CD4-positive, alpha-beta T cell treated with Interleukin-15 for 4 hours (primary cell): Measurements from ENCODE around the gene MICAL3.
A peak's percentile ranks its signal among the peaks of the same experiment; 100 is the strongest.

Experiments used
- DNase-seq: peaks from one replicate; pipeline ENCODE4 v3.0.0-alpha.2; 2020; ENCODE audit warnings: low spot score

MICAL3 gene

DNA sequence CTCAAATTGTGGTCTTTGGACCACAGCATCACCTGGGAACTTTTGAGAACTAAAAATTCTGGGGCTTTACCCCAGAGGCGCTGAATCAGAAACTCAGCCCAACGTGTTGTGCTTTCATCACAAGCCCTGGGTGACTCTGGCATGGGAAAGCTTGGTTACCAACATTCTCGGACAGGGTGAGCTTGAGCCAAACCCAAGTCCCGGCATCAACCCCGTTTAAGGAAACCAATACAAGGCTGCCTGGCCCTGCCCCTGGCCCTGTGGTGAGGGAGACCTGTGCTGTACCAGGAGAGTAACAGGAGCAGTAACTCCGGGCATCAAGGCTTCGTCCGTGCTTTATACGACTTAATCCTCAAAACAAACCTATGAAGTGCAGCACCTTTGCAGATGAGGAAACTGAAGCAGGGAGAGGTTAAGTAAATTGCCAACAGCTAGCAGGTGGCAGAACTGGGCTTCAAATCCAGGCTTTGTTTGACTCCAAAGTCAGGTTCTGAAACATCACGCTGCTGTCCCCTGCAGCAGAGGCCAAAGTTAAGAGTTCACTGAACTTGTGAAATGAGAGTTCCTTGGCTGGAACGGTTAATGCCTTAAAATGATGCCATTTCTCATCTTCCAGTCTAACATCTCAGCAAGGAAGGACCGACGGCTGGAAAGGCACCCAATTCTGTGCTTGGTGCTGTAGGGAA lies 186.0 kb downstream of the MICAL3 start:
- no peak for DNase-seq

- no peak for DNase-seq
These were observed 187.2 kb downstream of the MICAL3 start for GRCh38 chr22:17836992-17837742.

DNA sequence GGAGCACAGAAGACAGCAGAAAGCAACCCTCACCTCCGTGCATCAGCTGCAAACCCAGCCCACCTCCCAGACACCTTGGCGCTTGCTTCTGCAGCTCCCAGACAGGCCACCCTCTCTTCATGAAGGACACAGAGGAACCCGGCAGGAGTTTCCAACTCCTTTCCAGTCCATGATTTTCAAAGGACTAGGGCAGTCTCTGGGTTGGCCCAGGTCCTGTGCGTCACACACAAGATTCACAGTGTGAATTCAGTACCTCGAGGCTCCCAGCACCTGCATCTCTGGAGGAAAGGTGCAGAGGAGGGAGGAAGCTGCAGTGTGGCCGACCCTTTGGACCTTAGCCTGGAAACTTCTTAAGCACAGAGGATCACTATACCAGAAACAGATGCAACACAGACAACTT lies 189.1 kb downstream of the MICAL3 start:
- DNase-seq = no peak

DNA sequence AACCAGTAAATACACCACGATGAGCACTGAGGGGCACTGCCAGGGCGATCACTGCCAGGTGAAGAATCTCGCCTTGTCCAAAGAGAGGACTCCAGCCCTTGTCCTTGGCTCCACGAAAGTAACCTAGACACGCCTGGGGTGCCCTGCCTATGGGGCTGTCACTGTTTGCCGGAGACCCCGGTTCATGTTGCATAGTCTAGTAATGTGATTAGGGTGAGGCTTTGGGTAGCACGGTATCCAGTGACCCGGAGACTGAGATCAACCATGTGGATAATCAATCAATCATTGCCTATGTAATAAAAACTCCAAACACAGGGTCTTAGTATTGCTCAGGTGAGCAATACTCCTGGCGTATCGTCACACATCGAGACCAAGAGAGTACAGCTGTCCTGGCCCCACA lies 190.9 kb downstream of the MICAL3 start:
- no peak for DNase-seq

DNA sequence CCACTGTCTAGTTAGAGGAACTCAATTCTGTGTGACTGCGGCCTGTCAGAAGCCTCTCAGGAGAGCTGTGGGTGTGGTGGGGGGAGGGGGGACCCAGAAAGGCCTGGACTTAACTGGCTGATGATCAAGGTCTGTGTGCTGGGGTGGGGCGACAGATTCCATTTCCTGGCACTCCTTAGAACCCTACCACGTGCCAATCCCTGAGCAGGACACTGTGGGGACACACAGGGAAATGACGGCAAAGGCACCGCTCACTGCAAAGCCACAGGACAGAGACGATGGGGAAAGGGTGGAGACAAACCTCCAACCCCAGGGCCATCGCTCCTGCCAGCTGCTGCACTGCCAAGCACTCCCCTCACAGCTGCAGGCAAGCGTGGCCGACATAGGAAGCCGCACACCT lies 191.7 kb downstream of the MICAL3 start:
- DNase-seq = no peak

GRCh38 chr22:17831501-17832251 lies 192.7 kb downstream of the MICAL3 start:
- no peak for DNase-seq

GRCh38 chr22:17830043-17830961 lies 194.1 kb downstream of the MICAL3 start:
- peak; percentile 82 for DNase-seq

GRCh38 chr22:17829695-17830042 lies 194.7 kb downstream of the MICAL3 start:
- DNase-seq = no peak

DNA sequence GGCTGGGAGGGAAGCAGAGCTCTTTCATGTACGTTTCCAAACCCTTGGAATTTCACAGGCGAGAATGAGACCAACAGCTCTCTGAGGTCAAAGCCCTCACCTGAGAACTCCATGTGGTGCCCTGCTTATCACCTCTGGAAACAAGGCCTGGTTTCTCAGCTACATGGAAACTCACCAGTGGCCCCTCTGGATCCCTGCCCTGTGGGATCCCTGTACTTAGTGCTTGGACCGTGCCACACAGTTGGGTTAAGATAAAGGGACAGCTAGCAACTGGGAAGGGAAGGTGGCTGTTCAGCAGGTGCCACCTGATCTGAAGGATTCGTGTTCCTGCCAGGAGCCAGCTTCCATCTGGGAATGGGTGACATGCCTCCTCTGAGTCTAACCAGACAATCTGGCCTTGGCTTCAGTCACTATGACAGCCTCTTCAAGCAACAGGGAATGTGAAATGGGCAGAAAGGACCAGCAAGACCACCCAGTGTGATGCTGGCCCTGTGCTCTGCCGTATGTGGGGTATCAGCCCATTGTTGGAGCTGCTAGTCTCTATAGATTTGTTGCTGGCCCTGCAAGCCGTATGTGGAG lies 195.8 kb downstream of the MICAL3 start:
- DNase-seq = no peak

DNA sequence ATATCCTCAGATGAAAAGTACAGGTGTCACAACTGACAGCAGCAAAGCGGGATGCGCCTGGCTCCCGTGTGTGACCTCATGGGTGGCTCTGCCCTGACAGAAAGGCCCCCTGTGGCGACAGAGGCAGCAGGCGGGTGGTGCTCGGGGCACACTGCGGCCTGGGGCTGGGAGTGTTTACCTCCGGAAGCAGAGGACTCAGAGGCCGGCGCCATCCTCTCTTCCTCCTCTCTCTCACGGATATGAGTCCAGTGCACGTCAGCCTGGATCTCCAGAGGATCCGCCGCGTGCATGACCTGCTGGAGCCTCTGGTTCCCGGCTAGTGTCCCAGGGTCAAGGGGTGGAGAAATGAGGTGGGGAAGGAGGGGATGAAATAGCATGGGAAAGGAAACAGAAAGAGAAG lies 196.9 kb downstream of the MICAL3 start:
- no peak for DNase-seq

GRCh38 chr22:17825876-17826550 lies 198.3 kb downstream of the MICAL3 start:
- DNase-seq = no peak

- no peak for DNase-seq
These were observed 199.9 kb downstream of the MICAL3 start for GRCh38 chr22:17824457-17824856.

DNA sequence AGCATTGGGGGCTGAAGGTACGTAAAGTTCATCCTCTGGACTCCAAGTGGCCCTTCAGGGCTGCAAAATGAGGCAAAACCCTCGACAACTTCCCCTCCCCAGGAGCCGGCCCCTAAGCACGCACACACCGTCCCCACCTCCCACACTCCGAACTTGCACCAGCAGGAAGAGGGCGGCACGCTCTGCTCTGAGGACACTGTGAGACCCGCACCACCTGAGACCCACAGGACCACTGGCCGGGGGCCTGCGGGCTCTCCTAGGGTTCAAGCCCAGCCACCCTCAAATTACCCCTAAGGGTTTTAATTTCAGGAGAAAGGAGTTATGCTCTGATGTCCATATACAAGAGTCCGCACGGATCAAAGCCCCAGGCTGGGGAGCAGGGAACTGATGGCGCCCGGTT lies 200.4 kb downstream of the MICAL3 start:
- DNase-seq = no peak

DNA sequence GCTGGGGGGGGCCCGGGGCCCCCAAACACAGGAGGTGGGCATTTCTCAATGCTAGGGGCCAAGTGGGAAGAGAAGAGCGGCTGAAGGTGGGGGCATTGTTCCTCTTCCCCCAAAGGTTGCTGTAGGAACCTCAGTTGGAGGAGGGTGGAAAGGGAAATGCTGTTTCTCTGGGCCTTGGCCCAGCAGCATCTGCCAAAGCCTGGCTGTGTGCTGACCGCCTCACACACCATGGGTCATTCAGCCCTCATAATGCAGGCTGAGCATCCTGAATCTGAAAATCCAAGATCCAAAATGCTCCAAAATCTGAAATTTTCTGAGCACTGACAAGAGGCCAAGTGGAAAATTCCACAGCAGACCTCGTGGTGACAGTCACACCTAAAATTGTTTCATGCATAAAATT lies 201.1 kb downstream of the MICAL3 start:
- no peak for DNase-seq

GRCh38 chr22:17822087-17822486 lies 202.3 kb downstream of the MICAL3 start:
- DNase-seq = no peak

DNA sequence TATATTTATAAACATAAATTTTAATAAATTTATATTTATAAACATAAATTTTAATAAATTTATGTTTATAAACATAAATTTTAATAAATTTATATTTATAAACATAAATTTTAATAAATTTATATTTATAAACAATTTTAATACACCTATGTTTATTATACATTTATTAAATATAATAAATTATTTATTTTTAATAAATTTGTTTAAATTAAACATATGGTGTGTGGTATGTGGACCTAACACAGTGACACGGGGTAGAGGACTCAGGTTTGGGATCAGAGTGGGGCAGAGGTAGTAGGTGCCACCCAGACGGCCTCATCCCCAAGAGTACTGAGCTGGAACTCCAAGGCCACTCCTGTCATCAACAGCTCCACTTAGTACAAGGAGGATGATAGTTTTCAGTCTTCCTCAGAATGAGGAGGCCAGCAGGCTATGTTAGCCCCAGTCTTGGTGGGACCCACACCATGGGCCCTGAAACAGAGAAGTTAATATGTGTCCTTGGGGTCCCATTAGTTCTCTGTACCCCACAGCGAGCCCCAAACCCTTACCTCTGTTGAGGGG lies 203.4 kb downstream of the MICAL3 start:
- DNase-seq = no peak

DNA sequence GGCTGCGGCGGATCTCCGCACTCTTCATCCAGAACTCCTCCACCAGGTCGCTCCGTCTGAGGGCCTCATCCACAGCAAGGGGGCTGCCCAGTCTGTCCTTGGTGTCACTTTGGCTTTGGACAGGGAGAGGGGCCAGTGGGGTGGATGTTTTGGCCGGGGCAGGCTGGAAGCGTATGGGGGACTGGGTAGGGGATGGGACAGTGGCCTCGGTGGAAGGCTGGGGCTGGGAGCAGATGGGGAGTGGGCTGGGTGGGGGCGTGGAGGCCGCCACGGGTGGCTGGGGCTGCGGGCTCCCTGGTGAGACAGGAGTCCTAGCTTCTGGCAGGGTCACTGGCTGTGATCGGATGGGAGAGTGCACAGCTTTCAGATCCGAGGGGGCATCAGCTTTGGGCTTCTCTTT lies 205.7 kb downstream of the MICAL3 start:
- DNase-seq = no peak

GRCh38 chr22:17818180-17818579 lies 206.2 kb downstream of the MICAL3 start:
- DNase-seq = no peak

DNA sequence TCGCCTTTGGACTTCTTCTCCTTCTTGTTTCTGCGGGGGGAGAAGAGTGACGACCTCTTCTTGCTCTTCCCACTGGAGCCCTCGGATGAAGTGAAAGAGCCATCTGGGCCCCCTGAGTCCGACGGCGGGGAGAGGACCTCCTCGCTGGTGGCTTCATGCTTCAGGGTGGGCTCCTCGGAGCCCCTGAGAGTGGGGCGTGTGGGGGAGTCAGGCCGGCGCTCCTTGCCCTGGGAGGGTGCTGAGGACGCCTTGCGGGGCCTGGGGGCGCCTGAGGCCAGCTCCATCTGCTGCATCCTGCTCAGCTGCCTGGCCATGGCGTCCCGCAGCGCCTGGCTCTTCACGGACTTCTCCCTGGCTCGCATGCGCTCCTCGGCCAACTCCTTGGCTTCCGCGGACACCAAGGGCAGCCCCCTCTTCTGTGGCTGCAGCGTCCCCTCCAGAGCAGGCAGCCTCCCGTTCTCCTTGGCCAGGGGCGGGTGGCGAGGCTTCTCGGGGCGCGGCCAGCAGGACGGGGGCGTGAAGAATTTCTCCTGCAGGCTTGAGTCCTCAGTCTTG lies 206.8 kb downstream of the MICAL3 start:
- DNase-seq = no peak

- no peak for DNase-seq
These were observed 207.3 kb downstream of the MICAL3 start for GRCh38 chr22:17817079-17817478.

DNA sequence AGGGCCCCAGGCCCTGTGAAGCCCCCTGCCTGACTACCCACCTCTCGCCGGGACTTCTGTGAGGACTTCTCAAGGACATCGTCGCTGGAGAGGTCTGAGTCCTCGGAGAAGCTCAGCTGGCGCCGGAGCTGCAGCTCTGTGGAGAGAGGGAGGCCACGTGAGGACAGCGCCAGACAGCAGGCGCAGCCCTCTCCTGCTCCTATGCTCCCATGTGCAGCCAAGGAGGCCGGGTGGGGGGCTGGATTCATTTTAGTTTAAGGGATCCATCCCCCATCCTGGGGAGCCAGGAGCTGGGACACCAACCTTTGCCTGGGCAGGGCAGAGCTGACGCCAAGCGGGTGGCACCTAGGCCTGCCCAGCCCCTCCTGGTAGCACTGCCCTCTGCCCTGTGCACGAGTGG lies 207.7 kb downstream of the MICAL3 start:
- no peak for DNase-seq
